ENCODE data around the gene FGD5.

The FGD5 gene

DNA sequence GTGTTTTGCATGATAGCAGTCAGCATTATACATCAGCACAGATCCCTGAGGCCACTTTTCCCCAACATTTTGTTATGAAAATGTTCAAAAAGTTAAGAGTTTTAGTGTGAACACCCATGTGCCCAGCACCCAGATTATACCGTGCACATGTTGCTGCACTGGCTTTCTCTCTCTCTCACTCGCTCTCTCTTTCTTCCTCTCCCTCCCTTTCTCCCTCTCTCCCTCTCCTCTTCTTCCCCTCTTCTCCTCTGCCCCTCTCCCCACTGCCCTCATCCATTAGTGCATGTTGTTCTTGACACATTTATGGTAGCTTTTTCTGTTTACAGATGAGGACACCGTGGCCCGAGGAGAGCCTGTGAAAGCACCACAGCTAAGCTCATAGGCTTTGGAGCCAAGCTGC is 7.3 kb downstream of the FGD5 start:
- DNase-seq (ENCODE audit: low read depth in 2 of 2, low spot score in 1 of 2): no peak

DNA sequence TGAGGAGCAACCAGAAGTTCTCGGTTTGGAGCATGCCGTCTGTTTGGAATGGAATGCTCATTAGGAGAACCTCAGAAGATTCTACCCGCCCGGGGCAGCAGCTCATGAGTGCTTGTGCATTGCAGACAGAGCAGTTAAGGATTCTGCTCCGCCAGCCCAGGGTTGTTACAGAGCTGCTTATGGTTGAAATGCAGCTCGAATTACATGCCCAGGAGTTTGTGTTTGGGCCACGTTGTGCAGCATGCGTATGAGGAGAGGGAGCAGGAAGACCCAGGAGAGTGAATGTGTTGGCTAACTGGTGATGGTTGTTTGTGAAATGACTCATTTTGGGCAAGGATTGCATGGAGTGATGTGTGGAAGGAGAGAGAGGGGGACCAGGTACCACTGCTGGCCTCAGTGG is 9.0 kb downstream of the FGD5 start:
- DNase-seq (ENCODE audit: low read depth in 2 of 2, low spot score in 1 of 2): no peak

- no peak for DNase-seq (ENCODE audit: low read depth in 2 of 2, low spot score in 1 of 2)
These were observed 11.0 kb downstream of the FGD5 start for GRCh38 chr3:14829811-14830210.

GRCh38 chr3:14831916-14832450 is 13.2 kb downstream of the FGD5 start:
- no peak for DNase-seq (ENCODE audit: low read depth in 2 of 2, low spot score in 1 of 2)

GRCh38 chr3:14832975-14833722 is 14.4 kb downstream of the FGD5 start:
- no peak for DNase-seq (ENCODE audit: low read depth in 2 of 2, low spot score in 1 of 2)

DNA sequence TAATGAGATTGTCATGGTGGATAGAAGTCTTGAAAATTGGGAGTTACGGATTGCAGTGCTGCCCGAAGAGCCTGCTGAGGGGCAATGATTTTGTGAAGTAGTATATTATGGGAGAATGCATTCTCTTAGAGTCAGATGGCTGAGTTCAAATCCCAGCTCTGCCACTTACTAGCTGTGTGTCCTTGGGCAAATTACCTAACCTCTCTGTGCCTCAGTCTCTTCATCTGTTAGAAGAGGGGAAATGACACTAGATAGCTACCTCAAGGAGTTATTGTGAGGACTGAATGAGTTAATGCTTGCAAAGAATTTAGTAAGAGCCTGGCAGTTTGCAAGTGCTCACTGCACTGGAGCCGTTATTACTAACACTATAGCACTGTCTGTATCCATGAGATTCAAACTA is 15.4 kb downstream of the FGD5 start:
- DNase-seq (ENCODE audit: low read depth in 2 of 2, low spot score in 1 of 2): no peak

DNA sequence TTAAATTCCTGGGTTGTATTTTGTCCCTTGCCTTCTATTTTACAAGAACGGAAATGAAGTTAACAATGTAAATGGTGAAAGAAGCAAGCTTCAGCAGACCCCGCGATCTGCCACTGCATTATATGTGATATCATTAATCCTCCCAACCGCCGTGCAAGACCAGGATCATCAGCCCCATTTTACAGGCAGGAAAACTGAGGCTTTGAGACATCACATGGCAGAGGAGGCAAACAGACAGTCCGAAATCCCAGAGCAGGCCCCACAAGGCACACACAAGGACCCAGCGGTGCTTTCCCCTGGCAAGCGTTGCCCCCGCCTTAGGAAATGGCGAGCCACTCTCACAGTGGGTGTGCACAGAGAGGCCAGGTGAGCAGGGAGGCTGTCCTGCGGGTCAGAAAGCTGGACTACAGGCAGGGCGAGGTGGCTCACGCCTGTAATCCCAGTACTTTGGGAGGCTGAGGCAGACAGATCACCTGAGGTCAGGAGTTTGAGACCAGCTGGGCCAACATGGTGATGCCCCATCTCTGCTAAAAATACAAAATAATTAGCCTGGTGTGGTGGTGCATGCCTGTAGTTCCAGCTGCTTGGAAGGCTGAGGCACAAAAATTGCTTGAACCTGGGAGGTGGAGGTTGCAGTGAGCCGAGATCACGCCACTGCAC is 16.2 kb downstream of the FGD5 start:
- DNase-seq (ENCODE audit: low read depth in 2 of 2, low spot score in 1 of 2): no peak

- no peak for DNase-seq (ENCODE audit: low read depth in 2 of 2, low spot score in 1 of 2)
These were observed 17.3 kb downstream of the FGD5 start for GRCh38 chr3:14836049-14836468.

GRCh38 chr3:14837186-14837877 is 18.6 kb downstream of the FGD5 start:
- DNase-seq (ENCODE audit: low read depth in 2 of 2, low spot score in 1 of 2): no peak

DNA sequence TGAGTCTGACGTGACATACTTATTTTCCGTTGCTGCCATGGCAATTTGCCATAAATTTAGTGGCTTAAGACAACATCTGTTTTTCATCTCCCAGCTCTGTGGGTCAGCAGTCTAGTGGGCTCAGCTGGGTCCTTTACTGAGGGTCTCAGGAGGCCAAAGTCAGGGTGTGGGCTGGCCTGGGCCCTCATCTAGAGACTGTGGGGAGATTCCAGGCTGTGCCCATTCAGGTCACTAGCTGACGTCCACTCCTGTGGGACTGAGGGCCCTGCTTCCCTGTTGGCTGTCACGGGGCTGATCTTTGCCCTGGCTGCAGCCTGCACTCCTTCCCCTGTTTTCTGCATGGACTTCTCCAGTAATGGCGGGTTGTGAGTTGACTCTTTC is 19.1 kb downstream of the FGD5 start:
- DNase-seq (ENCODE audit: low read depth in 2 of 2, low spot score in 1 of 2): no peak

DNA sequence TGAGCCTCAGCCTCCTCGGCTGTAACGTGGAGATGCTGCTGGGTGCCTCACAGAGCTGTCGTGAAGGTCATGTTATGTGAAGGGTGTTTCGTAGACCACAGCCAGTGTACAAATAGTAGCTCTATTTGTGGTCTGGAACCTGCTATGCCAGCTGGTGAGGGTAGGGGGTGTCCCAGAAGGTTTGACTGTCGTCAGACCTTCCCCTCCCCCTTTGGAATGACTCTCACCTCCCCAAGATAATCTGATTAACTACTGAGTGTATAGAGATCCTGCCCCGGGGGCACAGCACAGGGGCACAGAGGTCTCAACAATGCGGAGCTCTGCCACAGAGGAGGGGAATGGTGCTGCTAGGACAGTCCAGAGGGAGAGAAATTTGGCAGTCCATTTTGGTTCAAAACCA is 20.5 kb downstream of the FGD5 start:
- DNase-seq (ENCODE audit: low read depth in 2 of 2, low spot score in 1 of 2): no peak

DNA sequence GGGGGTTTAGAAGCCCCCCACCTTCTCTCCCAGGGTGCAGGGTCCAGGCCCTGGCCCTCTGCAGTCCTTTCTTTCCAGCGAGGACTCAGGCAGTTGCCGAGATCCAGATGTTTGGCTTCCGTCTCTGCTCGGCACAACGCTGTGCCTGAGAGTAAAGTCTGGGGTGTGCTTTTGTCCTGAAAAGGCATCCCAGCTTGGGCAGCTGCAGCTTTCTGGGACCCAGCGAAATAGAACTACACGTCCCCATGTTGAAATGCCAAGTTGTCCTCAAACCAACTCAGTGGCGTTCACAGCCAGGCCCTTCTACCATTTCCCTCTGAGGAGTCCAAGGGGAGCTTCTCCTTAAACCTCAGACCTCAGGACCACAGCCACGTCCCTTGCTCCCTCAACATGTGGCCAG is 23.1 kb downstream of the FGD5 start:
- DNase-seq (ENCODE audit: low read depth in 2 of 2, low spot score in 1 of 2): no peak

DNA sequence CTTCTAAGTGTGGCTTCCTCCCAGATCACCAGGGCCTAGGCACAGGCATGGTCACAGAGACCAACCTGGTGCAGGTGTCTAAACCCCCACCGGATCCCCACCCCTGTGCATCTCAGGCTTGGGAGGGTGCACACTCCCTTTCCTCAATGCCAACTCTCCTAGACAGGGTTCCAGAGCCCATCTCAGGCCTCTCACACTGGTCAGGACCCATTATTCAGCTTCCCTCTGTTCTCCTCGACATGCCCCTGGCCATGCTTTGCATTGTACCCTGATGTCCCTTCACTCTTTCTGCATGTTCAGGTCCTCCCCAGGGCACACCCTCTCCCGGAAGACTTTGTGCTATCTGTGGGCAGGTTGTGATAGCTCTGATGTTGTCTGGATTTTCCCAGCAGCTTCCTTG is 23.5 kb downstream of the FGD5 start:
- no peak for DNase-seq (ENCODE audit: low read depth in 2 of 2, low spot score in 1 of 2)

DNA sequence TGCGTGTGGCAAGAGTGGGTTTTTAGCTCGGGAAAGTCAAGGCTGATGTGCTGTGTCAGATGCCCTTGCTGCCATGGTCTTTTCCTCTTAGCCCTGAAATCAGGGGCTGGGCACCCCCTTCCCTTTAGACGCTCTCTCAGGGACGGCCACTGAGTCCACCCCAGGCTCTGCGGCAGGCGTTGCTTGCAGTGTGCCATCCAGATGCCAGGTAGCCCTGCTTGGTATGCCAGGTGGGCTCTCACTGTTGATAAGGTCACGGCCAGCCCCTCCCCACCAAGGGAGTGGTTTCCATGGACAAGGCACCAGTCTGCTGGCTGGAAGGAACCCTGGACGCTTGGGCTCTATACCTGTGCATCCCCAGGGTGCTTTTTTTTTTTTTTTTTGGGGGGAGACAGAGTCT is 24.6 kb downstream of the FGD5 start:
- no peak for DNase-seq (ENCODE audit: low read depth in 2 of 2, low spot score in 1 of 2)

- DNase-seq (ENCODE audit: low read depth in 2 of 2, low spot score in 1 of 2): no peak
These were observed 25.8 kb downstream of the FGD5 start for GRCh38 chr3:14844386-14845170.

- DNase-seq (ENCODE audit: low read depth in 2 of 2, low spot score in 1 of 2): no peak
These were observed 26.4 kb downstream of the FGD5 start for GRCh38 chr3:14845180-14845579.

- DNase-seq (ENCODE audit: low read depth in 2 of 2, low spot score in 1 of 2): no peak
These were observed 27.1 kb downstream of the FGD5 start for GRCh38 chr3:14845826-14846225.

- DNase-seq (ENCODE audit: low read depth in 2 of 2, low spot score in 1 of 2): no peak
These were observed 27.6 kb downstream of the FGD5 start for GRCh38 chr3:14846226-14846880.

- no peak for DNase-seq (ENCODE audit: low read depth in 2 of 2, low spot score in 1 of 2)
These were observed 29.1 kb downstream of the FGD5 start for GRCh38 chr3:14847613-14848541.

DNA sequence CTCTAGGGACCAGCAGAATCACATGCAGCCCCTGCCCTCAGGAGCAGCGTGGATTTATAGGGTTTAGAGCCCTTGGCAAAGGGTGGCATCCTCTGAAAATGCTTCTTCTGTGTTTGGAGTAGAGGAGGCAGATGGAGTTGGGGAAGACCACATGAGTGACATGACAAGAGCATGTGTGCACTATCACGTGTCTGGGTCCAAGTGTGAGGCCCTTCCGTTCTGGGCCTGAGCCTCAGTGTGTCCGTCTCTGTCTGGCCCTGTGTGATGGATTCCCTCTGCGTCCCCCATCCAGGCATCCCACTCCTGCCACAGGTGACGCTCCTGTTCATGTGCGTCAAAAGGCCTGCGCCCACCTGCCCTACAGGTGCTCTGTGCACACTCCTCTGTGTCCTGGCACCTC is 30.1 kb downstream of the FGD5 start:
- DNase-seq (ENCODE audit: low read depth in 2 of 2, low spot score in 1 of 2): no peak

Data from stimulated activated CD8-positive, alpha-beta memory T cell treated with anti-CD3 and anti-CD28 coated beads, Interleukin-4, amount 100 ng/mL, for 1 hour (primary cell).